Right cardiac atrium (tissue), 5 donors: ENCODE measurements around the gene WDR88. TPM values are rescaled to one million over a fixed set of nuclear protein-coding genes. Genes with fewer than 3 reads are reported as not detected.

ENCODE experiments used
- ATAC-seq, 2 donors: fragments of 200-7000 bp; cut with Tn5 transposase; one replicate each; pipeline versions ENCODE4 v1.8.0 to v1.9.1; 2020; ENCODE audit warnings: moderate library complexity in 2 of 2, mild to moderate bottlenecking in 1 of 2
- DNase-seq, 3 donors: peaks; one replicate each; pipeline ENCODE4 v3.0.0-alpha.2; 2020
- H3K27ac ChIP-seq: one replicate; pipeline ENCODE4 v1.5.1; 2013; ENCODE audit warnings: mild to moderate bottlenecking, low read length, control low read depth, moderate library complexity
- H3K27me3 ChIP-seq: one replicate; pipeline ENCODE4 v1.6.1; 2013; ENCODE audit not compliant: control insufficient read depth, insufficient read depth
- H3K4me1 ChIP-seq: one replicate; pipeline ENCODE4 v1.6.1; 2013; ENCODE audit warnings: low read length; ENCODE audit not compliant: control insufficient read depth, insufficient read depth
- H3K4me3 ChIP-seq: one replicate; pipeline ENCODE4 v1.5.1; 2013; ENCODE audit warnings: low read length, control low read depth
- H3K9me3 ChIP-seq: one replicate; pipeline ENCODE4 v1.6.1; 2013; ENCODE audit warnings: low read length; ENCODE audit not compliant: control insufficient read depth
- WGBS: extraction: QIAGEN DNeasy Blood & Tissue Kit; methylation state at CpG from one replicate; pipeline ENCODE4 v1.1.7; 2013; 5-methylcytosine and 5-hydroxymethylcytosine counted together
- intact Hi-C, 4 donors: fragments of 100-400 bp; cut with DNase I; formaldehyde crosslinking; loops; one replicate each; pipeline versions ENCODE4 v1.11.0 to v1.14.0; 2022 to 2023
- polyA plus RNA-seq: library from polyadenylated mRNA; stranded (reverse); fragments of 200-250 nt; gene quantifications from one replicate; pipeline ENCODE4 v1.2.3, GENCODE V29; 2013
- total RNA-seq, 4 donors: library from RNA; stranded (reverse); fragmentation: NEBNext Ultra II Directional; extraction: Animal tissue kit (Norgen Biotek cat#: 25700); gene quantifications; one replicate each; pipeline ENCODE4 v1.2.1, GENCODE V29; 2021
- donor health status: healthy with polysubstance abuse.
- donor health status: DM: no; HTN: yes; CAD: no.
- donor health status: DM: no; HTN: no; CAD: no.
- donor health status: DM: no; HTN: yes; CAD: no; lungs with severe emphysema.
- donor health status: DM: yes; HTN: yes; CAD: no.

The WDR88 gene
- total and polyA plus RNA-seq, 5 donors, result not detected

GRCh38 chr19:33100894-33101644, 30.8 kb upstream of the WDR88 start:
- 72% methylated on average over 10 of the region's 10 CpGs for WGBS
- Histone ChIP-seq H3K4me3 (no peak overlapping the region), H3K9me3 (no peaks in the 10 kb centered on the region), H3K27me3 (no peaks in the 10 kb centered on the region), H3K27ac (no peak overlapping the region), H3K4me1 (no peaks in the 10 kb centered on the region)
- peak in 1 of 2 donors; percentile 43 for ATAC-seq
- intact Hi-C loops, result no loop called here
- no peak for DNase-seq

- no peak for ATAC-seq
Measured at GRCh38 chr19:33102893-33103292, 29.0 kb upstream of the WDR88 start.

GRCh38 chr19:33108161-33108560, 23.8 kb upstream of the WDR88 start:
- WGBS, result 93% methylated on average over 10 of the region's 10 CpGs
- Histone ChIP-seq H3K4me3 (no peak overlapping the region), H3K4me1 (no peaks in the 10 kb centered on the region), H3K27ac (no peak overlapping the region), H3K27me3 (no peaks in the 10 kb centered on the region), H3K9me3 (no peaks in the 10 kb centered on the region)
- DNase-seq, result no peak
- intact Hi-C loops, result no loop called here
- ATAC-seq, result no peak

More at GRCh38 chr19:33102893-33103292, 29.0 kb upstream of the WDR88 start:
- Histone ChIP-seq H3K4me1 (no peaks in the 10 kb centered on the region), H3K27me3 (no peaks in the 10 kb centered on the region), H3K4me3 (no peak overlapping the region), H3K9me3 (no peaks in the 10 kb centered on the region), H3K27ac (no peak overlapping the region)
- no peak for DNase-seq
- WGBS, result 77% methylated on average over 6 of the region's 6 CpGs
- intact Hi-C loops, result no loop called here

DNA sequence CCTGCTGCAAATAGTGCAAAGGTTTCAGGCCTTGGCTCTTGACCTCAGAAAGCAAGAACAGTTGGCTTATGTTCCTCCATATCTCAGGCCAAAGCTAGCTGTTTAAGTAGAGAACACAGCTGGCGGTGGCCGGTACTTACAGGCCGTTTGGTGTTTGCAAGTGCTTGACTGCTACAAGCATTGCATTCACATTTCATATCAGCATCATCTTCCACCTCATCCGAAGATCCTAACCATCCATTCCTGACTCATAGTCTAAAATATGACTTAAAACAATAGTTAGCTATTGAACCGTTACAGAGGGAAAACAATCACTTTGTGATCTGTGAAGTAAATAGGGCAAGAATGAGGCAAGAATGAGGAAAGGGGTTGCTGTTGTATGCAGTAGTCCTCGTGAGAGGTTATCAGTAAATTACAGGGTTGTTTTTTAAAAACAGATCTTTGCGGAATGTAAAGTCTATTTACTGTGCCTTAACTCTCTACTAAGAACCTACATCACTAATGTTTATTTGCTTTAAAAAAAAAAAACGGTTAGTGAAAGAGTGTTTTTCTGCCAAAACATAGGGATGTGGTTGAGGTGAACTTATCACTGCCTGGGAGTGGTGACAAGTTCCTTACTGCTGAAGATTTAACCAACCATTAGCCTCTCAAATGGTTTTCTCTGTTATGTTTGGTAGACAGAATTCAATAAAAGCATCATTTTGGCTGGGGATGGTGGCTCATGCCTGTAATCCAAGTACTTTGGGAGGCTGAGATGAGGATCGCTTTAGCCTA, 21.6 kb upstream of the WDR88 start:
- DNase-seq (no peak), ATAC-seq (no peak)
- Histone ChIP-seq H3K27me3 (no peaks in the 10 kb centered on the region), H3K27ac (no peak overlapping the region), H3K9me3 (no peaks in the 10 kb centered on the region), H3K4me3 (no peak overlapping the region), H3K4me1 (no peaks in the 10 kb centered on the region)
- 84% methylated on average over 9 of the region's 9 CpGs for WGBS
- intact Hi-C loops, result no loop called here

- intact Hi-C loops, result no loop called here
- H3K9me3 ChIP-seq, result no peaks in the 10 kb centered on the region
- H3K27me3 ChIP-seq, result no peaks in the 10 kb centered on the region
- DNase-seq (no peak), ATAC-seq (no peak)
- no peak overlapping the region for H3K4me3 ChIP-seq
- 97% methylated on average over 11 of the region's 11 CpGs for WGBS
- H3K4me1 ChIP-seq, result no peaks in the 10 kb centered on the region
- H3K27ac ChIP-seq, result no peak overlapping the region
Measured at GRCh38 chr19:33111587-33111986, 20.3 kb upstream of the WDR88 start.

DNA sequence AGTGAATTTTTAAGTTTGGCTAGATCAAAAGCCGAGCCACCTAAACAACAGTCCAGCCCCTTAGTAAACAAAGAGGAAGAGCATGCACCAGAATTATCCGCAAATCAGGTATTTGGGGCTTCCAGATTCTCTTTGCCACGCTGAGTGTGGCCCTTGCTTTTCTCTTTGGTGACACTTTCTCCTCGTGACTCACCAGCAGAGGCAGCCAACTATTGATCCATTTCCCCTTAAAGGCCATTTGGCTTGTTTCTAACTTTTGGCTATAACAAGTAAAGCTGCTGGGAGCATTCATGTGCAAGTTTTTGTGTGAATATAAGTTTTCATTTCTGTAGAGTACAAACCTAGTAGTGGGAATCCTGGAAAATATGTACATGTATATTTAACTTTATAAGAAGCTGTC, 17.6 kb upstream of the WDR88 start:
- H3K27ac ChIP-seq, result no peak overlapping the region
- H3K9me3 ChIP-seq, result no peaks in the 10 kb centered on the region
- no peaks in the 10 kb centered on the region for H3K27me3 ChIP-seq
- no peaks in the 10 kb centered on the region for H3K4me1 ChIP-seq
- no peak overlapping the region for H3K4me3 ChIP-seq
- intact Hi-C loops, result no loop called here
- no peak for DNase-seq
- 86% methylated on average over 4 of the region's 4 CpGs for WGBS
- no peak for ATAC-seq

GRCh38 chr19:33117501-33117900, 14.4 kb upstream of the WDR88 start:
- Histone ChIP-seq H3K27ac (no peak overlapping the region), H3K27me3 (no peaks in the 10 kb centered on the region), H3K4me3 (no peak overlapping the region), H3K4me1 (no peaks in the 10 kb centered on the region), H3K9me3 (no peaks in the 10 kb centered on the region)
- intact Hi-C loops, result no loop called here
- 93% methylated on average over 8 of the region's 8 CpGs for WGBS
- DNase-seq (no peak), ATAC-seq (no peak)

- ATAC-seq, result no peak
- no peaks in the 10 kb centered on the region for H3K9me3 ChIP-seq
- H3K27ac ChIP-seq, result no peak overlapping the region
- no peak overlapping the region for H3K4me3 ChIP-seq
- DNase-seq, result no peak
- no peaks in the 10 kb centered on the region for H3K27me3 ChIP-seq
- intact Hi-C loops, result no loop called here
- H3K4me1 ChIP-seq, result no peaks in the 10 kb centered on the region
- 93% methylated on average over 10 of the region's 10 CpGs for WGBS
Measured at GRCh38 chr19:33118643-33119042, 13.3 kb upstream of the WDR88 start.

GRCh38 chr19:33124207-33125098, 7.5 kb upstream of the WDR88 start:
- Histone ChIP-seq H3K9me3 (no peaks in the 10 kb centered on the region), H3K4me1 (no peaks in the 10 kb centered on the region), H3K27me3 (no peaks in the 10 kb centered on the region), H3K4me3 (no peak overlapping the region), H3K27ac (no peak overlapping the region)
- 76% methylated on average over 10 of the region's 10 CpGs for WGBS
- ATAC-seq (no peak), DNase-seq (no peak)
- intact Hi-C loops, result loop anchor here in 2 of 4 donors (5.0 to 10.0 kb wide), 3 partner anchors 58 to 150 kb away; partner anchors contain the start of genes CEP89 (in 1 of the 2) and FAAP24 (in 1 of the 2)

GRCh38 chr19:33125929-33126388, 6.0 kb upstream of the WDR88 start:
- intact Hi-C loops, result loop anchor here in 2 of 4 donors (5.0 to 10.0 kb wide), 3 partner anchors 56 to 151 kb away; partner anchors contain the start of genes CEP89 (in 1 of the 2) and FAAP24 (in 1 of the 2)
- Histone ChIP-seq H3K4me1 (no peaks in the 10 kb centered on the region), H3K27ac (no peak overlapping the region), H3K27me3 (no peaks in the 10 kb centered on the region), H3K9me3 (no peaks in the 10 kb centered on the region), H3K4me3 (no peak overlapping the region)
- WGBS, result 32% methylated on average over 12 of the region's 12 CpGs
- peak; percentile 85 to 87 for ATAC-seq
- peak in 1 of 3 donors; percentile 57 for DNase-seq
